Measurements from ENCODE around the gene SLC19A3.
"Not testable (repeated sequence)": the region's sequence is repeated elsewhere in the genome, so short reads cannot be mapped to it uniquely, and the experiment has no call there.

The SLC19A3 gene

GRCh38 chr2:227701556-227701955, 16.3 kb downstream of the SLC19A3 start:
- no peak for DNase-seq

DNA sequence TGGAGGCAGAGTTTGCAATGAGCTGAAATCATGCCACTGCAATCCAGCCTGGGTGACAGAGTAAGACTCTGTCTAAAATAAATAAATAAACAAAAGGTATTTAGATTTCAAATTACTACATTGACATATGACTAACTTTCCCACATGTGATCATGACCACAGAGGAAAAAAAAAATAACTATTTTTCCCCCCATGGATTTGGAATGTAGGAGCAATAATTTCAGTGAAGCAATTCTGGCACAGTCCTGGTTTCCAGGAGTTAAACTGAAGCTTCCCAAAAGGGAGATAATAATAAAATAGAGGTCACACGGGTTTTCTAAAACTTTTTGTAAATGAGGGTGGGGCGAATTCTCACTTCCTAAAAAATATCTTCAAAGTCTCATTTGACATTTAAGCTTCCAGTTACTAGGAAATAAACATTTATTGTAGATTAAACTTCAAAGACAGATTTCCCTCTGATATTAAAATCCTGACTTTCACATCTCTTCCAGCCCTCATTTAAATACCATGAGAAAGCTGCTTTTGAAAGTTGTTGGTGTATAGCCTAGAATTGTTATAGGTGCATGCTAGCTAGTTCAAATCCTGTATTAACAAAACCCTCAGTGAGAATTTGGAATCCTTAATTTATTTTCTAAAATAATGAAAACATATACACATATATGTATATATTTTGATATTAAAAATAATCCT, 20.7 kb downstream of the SLC19A3 start:
- no peak for DNase-seq

DNA sequence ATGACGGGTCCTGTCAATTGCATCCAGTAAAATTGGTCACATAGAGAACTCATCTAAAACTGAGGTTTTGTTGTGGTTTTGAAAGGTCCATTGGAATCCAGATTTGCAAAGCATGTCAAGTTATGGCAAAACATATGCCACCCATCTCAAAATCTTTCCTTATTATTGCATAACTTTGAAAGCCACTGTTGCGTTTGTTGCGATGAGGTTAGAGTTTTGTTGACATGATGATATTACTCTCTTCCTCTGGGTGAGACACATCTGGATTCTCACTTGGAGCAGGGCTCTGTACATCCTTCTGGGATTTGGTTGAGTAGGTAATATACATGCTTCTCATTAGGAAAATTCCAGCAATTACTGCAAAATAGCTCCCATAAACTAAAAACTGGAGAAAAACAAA, 30.6 kb downstream of the SLC19A3 start:
- DNase-seq, result no peak

- no peak for DNase-seq
Observed at GRCh38 chr2:227684258-227684657, 33.6 kb downstream of the SLC19A3 start.

- DNase-seq, result no peak
Observed at GRCh38 chr2:227677928-227678327, 39.9 kb downstream of the SLC19A3 start.

- no peak for DNase-seq
Observed at GRCh38 chr2:227674485-227674884, 43.3 kb downstream of the SLC19A3 start.

DNA sequence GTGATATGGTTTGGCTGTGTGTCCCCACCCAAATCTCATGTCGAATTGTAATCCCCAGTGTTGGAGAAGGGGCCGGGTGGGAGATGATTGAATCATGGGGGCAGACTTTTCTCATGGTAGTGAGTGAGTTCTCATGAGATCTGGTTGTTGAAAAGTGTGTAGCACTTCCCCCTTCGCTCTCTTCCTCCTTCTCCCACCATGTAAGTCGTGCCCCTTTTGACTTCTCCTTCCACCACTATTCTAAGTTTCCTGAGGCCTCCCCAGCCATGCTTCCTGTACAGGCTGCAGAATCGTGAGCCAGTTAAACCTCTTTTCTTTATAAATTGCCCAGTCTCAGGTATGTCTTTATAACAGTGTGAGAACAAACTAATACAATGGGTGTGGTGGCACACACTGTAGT, 44.2 kb downstream of the SLC19A3 start:
- not testable (repeated sequence) for DNase-seq

DNA sequence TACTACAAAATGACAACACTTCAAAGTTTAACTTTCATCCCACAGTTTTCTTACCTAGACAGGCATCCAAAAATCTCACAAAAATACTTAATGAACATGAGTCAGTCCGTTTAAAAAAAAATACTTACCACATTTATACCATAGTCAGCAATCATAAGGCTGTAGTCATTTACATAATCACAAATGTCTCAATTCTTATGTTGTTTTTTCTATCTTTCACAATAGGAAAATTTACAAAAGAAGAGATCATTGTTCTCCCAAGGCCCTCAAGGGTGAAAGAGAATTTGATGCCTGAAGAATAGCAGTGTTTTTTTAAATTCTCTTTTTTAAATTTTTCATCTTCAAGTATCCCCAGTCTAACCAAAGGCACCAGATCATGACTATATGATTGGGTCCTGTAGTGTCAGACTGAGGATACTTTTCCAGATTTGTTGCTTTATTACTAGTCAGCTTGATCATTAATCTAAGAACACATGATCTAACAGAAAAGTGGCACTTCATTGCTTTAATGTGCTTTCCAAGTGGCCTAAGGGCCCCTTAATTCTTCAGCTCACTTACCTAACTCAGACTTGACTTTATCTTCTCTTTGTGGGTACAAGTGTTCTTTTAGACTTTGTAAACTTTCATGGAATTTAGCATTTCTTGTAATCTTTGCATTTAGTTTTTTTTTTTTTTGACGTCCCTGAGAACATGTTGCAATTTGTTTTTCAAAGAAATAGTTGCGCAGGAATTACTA, 46.5 kb downstream of the SLC19A3 start:
- no peak for DNase-seq

GRCh38 chr2:227666631-227667170, 51.1 kb downstream of the SLC19A3 start, which contains the start of gene SCYGR5:
Gene SCYGR5, plus strand, starts transcription at chr2:227666804. Its CDS starts 0 bp downstream, at chr2:227666804.
- DNase-seq, result not testable (repeated sequence)

GRCh38 chr2:227665189-227665940, 52.5 kb downstream of the SLC19A3 start:
- no peak for DNase-seq

DNA sequence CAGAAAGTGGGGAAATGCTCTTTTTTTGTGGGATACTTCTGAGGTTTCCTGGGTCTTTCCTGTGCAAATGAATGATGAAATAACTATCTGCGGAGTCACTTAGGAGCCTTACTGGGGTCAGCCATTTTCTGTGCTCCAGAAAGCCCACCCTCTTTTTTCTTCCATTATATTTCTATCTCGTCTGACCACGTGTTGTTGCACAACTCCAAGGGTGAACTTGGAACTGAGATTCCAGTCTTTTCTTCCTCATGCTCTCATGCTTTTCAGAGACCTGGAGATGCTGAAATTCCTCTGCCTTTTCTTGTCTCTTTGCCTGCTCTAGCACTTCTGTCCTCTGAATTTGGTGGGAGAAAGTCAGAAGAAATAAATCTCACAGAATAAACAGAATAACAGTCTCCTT, 56.0 kb downstream of the SLC19A3 start:
- no peak for DNase-seq

DNA sequence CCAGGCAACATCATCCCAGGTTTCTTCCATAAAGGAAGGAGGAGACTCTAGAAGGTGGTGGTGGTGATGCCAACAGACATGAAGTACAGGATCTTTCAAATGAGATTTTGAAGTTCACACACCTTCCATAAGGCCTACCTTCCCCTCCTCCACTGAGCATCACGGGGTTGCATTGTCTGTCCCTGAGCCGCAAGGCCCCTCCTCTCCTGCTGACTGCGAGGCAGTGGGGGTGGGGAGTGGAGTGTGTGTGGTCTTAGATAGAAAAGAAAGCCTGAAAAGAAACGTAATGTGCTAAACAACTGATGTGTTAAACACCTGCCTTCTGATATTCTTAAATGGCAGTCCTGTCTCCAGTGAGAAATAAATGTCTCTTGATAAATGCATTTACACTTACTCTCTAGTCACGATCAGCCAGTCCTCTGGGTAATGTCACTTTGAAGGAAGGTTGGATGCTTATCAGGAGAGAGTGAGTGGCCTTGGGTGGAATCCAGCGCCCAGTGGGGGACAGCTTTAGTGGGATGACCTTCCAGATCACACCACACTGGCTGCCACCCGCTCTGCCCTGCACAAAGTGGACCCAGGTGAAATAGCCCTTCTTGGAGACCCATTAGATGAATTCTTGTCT, 56.7 kb downstream of the SLC19A3 start:
- DNase-seq, result no peak

GRCh38 chr2:227657199-227657845, 60.5 kb downstream of the SLC19A3 start:
- no peak for DNase-seq

- DNase-seq, result no peak
Observed at GRCh38 chr2:227655454-227655853, 62.4 kb downstream of the SLC19A3 start.

- no peak for DNase-seq
Observed at GRCh38 chr2:227654426-227654825, 63.4 kb downstream of the SLC19A3 start.

- no peak for DNase-seq
Observed at GRCh38 chr2:227653419-227653818, 64.4 kb downstream of the SLC19A3 start.

- no peak for DNase-seq
Observed at GRCh38 chr2:227643990-227644551, 73.8 kb downstream of the SLC19A3 start.

DNA sequence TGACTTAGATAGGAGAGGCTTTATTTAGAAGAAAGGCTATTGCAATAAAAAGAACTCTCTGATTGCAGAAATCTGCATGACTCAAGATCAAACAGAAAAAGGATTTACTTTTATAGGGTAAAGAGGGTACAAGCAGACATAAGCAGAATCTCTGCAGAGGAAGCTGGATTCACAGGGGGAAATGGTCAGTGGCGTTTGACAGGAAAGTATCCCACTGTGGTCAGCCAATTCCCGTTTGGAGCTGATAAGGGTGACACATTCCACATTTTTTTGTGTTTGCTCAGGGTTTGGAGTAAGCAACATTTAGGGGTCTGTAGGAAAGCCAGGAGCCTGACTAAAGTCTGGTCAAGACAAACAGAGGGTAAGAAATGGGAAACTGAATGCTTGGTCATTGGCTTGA, 75.2 kb downstream of the SLC19A3 start:
- DNase-seq, result no peak

- no peak for DNase-seq
Observed at GRCh38 chr2:227634201-227634600, 83.6 kb downstream of the SLC19A3 start.
